Neural cell (in vitro differentiated cells): ENCODE data around the gene NOL8. TPM values are rescaled to one million over a fixed set of nuclear protein-coding genes. Genes with fewer than 3 reads are reported as not detected.

Experiments
- H2AFZ ChIP-seq: fragments of 200-600, 300-800 bp; sonication (generic), shearing (Covaris generic); 2 replicates; pipeline ENCODE4 v1.6.0; 2014; ENCODE audit warnings: low read depth, mild to moderate bottlenecking, antibody characterized with exemption, low read length, moderate library complexity
- H3F3A ChIP-seq: fragments of 200-600 bp; shearing (Covaris generic); 2 replicates; pipeline ENCODE4 v1.6.1; 2016; ENCODE audit warnings: mild to moderate bottlenecking, moderate library complexity, mixed read lengths, antibody characterized with exemption, low read length; ENCODE audit not compliant: insufficient read depth, poor library complexity, severe bottlenecking
- H3K27ac ChIP-seq: fragments of 200-600, 300-800 bp; sonication (generic), shearing (Covaris generic); 2 replicates; pipeline ENCODE4 v1.5.1; 2014; ENCODE audit warnings: mild to moderate bottlenecking, low read length, moderate library complexity
- H3K27me3 ChIP-seq: fragments of 300-800, 200-600 bp; sonication (generic), shearing (Covaris generic); 2 replicates; pipeline ENCODE4 v1.6.0; 2014; ENCODE audit warnings: mild to moderate bottlenecking, low read depth, low read length, moderate library complexity; ENCODE audit not compliant: insufficient read depth
- H3K36me3 ChIP-seq: fragments of 300-800, 200-600 bp; sonication (generic), shearing (Covaris generic); 2 replicates; pipeline ENCODE4 v1.5.1; 2014; ENCODE audit warnings: mild to moderate bottlenecking, antibody characterized with exemption, low read length, moderate library complexity; ENCODE audit not compliant: insufficient read depth
- H3K4me2 ChIP-seq: fragments of 300-800, 200-600 bp; sonication (generic), shearing (Covaris generic); 2 replicates; pipeline ENCODE4 v1.6.0; 2014; ENCODE audit warnings: mild to moderate bottlenecking, low read length
- H3K4me3 ChIP-seq: fragments of 300-800, 200-600 bp; sonication (generic), shearing (Covaris generic); 2 replicates; pipeline ENCODE4 v1.5.1; 2014; ENCODE audit warnings: mild to moderate bottlenecking, low read length, moderate library complexity
- H3K79me2 ChIP-seq: fragments of 200-600 bp; shearing (Covaris generic); replicated peaks from 2 replicates; pipeline ENCODE4 v1.6.0; 2014; ENCODE audit warnings: mild to moderate bottlenecking, low read length, moderate library complexity; ENCODE audit not compliant: insufficient read depth
- H3K9ac ChIP-seq: fragments of 300-800, 200-600 bp; sonication (generic), shearing (Covaris generic); 2 replicates; pipeline ENCODE4 v1.6.1; 2016; ENCODE audit warnings: mild to moderate bottlenecking, low read length, mixed read lengths
- H3K9me2 ChIP-seq: fragments of 200-600 bp; shearing (Covaris generic); 2 replicates; pipeline ENCODE4 v1.6.1; 2016; ENCODE audit warnings: mild to moderate bottlenecking, low read length, mixed read lengths; ENCODE audit not compliant: insufficient read depth
- H3K9me3 ChIP-seq: fragments of 200-600, 300-800 bp; sonication (generic), shearing (Covaris generic); 2 replicates; pipeline ENCODE4 v1.6.1; 2016; ENCODE audit warnings: mild to moderate bottlenecking, mixed run types, low read length, moderate library complexity, mixed read lengths
- H4K20me1 ChIP-seq: fragments of 200-600 bp; shearing (Covaris generic); 2 replicates; pipeline ENCODE4 v1.6.1; 2016; ENCODE audit warnings: mild to moderate bottlenecking, mixed run types; ENCODE audit not compliant: insufficient read depth
- CTCF ChIP-seq: fragments of 450-650 bp; IDR thresholded peaks from 2 replicates; pipeline ENCODE4 v1.5.1; 2014; ENCODE audit warnings: antibody characterized with exemption, mild to moderate bottlenecking, moderate library complexity; ENCODE audit not compliant: poor library complexity, severe bottlenecking
- EP300 ChIP-seq: fragments of 450-650 bp; conservative IDR thresholded peaks from 2 replicates; pipeline ENCODE4 v1.6.1; 2014; ENCODE audit warnings: antibody characterized with exemption, mild to moderate bottlenecking, moderate library complexity; ENCODE audit not compliant: poor library complexity, severe bottlenecking
- EZH2 ChIP-seq: fragments of 200-600, 300-800 bp; shearing (Covaris generic), sonication (generic); IDR thresholded peaks from 2 replicates; pipeline ENCODE4 v1.6.1; 2014; ENCODE audit warnings: antibody characterized with exemption, low read length, borderline replicate concordance, mild to moderate bottlenecking; ENCODE audit not compliant: insufficient read depth, poor library complexity, severe bottlenecking
- MXI1 ChIP-seq: fragments of 450-650 bp; conservative IDR thresholded peaks from 2 replicates; pipeline ENCODE4 v1.6.1; 2014; ENCODE audit warnings: antibody characterized with exemption, mild to moderate bottlenecking; ENCODE audit not compliant: poor library complexity, severe bottlenecking
- POLR2AphosphoS5 ChIP-seq: IDR thresholded peaks from 2 replicates; pipeline ENCODE4 v1.6.1; 2012
- RAD21 ChIP-seq: fragments of 450-650 bp; conservative IDR thresholded peaks from 2 replicates; pipeline ENCODE4 v1.6.1; 2014; ENCODE audit warnings: antibody characterized with exemption, mild to moderate bottlenecking, moderate library complexity
- REST ChIP-seq: IDR thresholded peaks from 2 replicates; pipeline ENCODE4 v1.6.1; 2012; ENCODE audit warnings: borderline replicate concordance
- SMC3 ChIP-seq: fragments of 450-650 bp; conservative IDR thresholded peaks from 2 replicates; pipeline ENCODE4 v1.6.1; 2014; ENCODE audit warnings: antibody characterized with exemption, mild to moderate bottlenecking, moderate library complexity; ENCODE audit not compliant: poor library complexity
- TAF1 ChIP-seq: IDR thresholded peaks from 2 replicates; pipeline ENCODE4 v1.6.1; 2012; ENCODE audit warnings: low read depth
- polyA plus RNA-seq: library from polyadenylated mRNA; depleted of rRNA; stranded (reverse); fragments of >200 nt; gene quantifications from 2 replicates; pipeline ENCODE4 v1.2.3, GENCODE V29; 2014

Gene NOL8
- polyA plus RNA-seq, 1 donor from 2014 or later = 25.3 TPM

- Histone ChIP-seq H3K27ac (no peak overlapping the region), H3K9me3 (no peaks in the 10 kb centered on the region), H2AFZ (no peak overlapping the region), H3F3A (no peaks in the 10 kb centered on the region), H3K36me3 (peaks cover 7% of the 10 kb centered on the region), H3K27me3 (no peaks in the 10 kb centered on the region), H3K4me2 (no peak overlapping the region), H3K4me3 (no peak overlapping the region), H3K9ac (no peak overlapping the region), H3K79me2 (no peaks in the 10 kb centered on the region), H3K9me2 (no peaks in the 10 kb centered on the region), H4K20me1 (no peaks in the 10 kb centered on the region)
- TF ChIP-seq CTCF = no peak
- TF ChIP-seq RAD21 = no peak
- TF ChIP-seq POLR2AphosphoS5 = no peak
- TF ChIP-seq REST = no peak
- TF ChIP-seq EZH2 = no peak
- no peak for TF ChIP-seq EP300
- TF ChIP-seq MXI1 = no peak
- TF ChIP-seq TAF1 = no peak
Observed at GRCh38 chr9:92275541-92275940, 49.6 kb downstream of the NOL8 start.

- no peak overlapping the region for H3K9ac ChIP-seq
- no peak overlapping the region for H3K27ac ChIP-seq
- no peak overlapping the region for H3K4me3 ChIP-seq
- H3K4me2 ChIP-seq = no peak overlapping the region
- TF ChIP-seq REST = no peak
- no peak for TF ChIP-seq MXI1
- TF ChIP-seq POLR2AphosphoS5 = no peak
- no peak for TF ChIP-seq RAD21
- TF ChIP-seq SMC3 = no peak
- TF ChIP-seq EP300 = no peak
- no peak for TF ChIP-seq EZH2
- no peak for TF ChIP-seq TAF1
- no peak for TF ChIP-seq CTCF
- no peaks in the 10 kb centered on the region for H3K9me3 ChIP-seq
- no peaks in the 10 kb centered on the region for H3K9me2 ChIP-seq
- peaks cover 19% of the 10 kb centered on the region for H3K36me3 ChIP-seq
- H2AFZ ChIP-seq = no peak overlapping the region
- no peaks in the 10 kb centered on the region for H4K20me1 ChIP-seq
- no peaks in the 10 kb centered on the region for H3K27me3 ChIP-seq
- no peaks in the 10 kb centered on the region for H3K79me2 ChIP-seq
- no peaks in the 10 kb centered on the region for H3F3A ChIP-seq
Observed at GRCh38 chr9:92270511-92270910, 54.6 kb downstream of the NOL8 start.
